Suprapubic skin (tissue), 4 donors: ENCODE results near the gene PTPRS. TPM values are rescaled to one million over a fixed set of nuclear protein-coding genes. Genes with fewer than 3 reads are reported as not detected.

Source experiments
- DNase-seq, 2 donors: peaks; one replicate each; pipeline ENCODE4 v3.0.0-alpha.2; 2019; ENCODE audit warnings: low spot score in 2 of 2
- H3K27ac ChIP-seq: fragments of 200-600 bp; sonication (generic); one replicate; pipeline ENCODE4 v1.5.1; 2019
- H3K27me3 ChIP-seq: fragments of 200-600 bp; sonication (generic); one replicate; pipeline ENCODE4 v1.5.1; 2019
- H3K36me3 ChIP-seq: fragments of 200-600 bp; sonication (generic); one replicate; pipeline ENCODE4 v1.5.1; 2019
- H3K4me1 ChIP-seq: fragments of 200-600 bp; sonication (generic); one replicate; pipeline ENCODE4 v1.5.1; 2019
- H3K4me3 ChIP-seq: fragments of 200-600 bp; sonication (generic); one replicate; pipeline ENCODE4 v1.5.1; 2019; ENCODE audit warnings: mild to moderate bottlenecking
- H3K9me3 ChIP-seq: fragments of 200-600 bp; sonication (generic); one replicate; pipeline ENCODE4 v1.5.1; 2019
- CTCF ChIP-seq, 2 donors: fragments of 200-600 bp in 1 of 2; fragments of 450-650 bp in 1 of 2; sonication (generic) in 1 of 2; IDR thresholded peaks; one replicate each; pipeline ENCODE4 v1.5.1; 2016 to 2019; ENCODE audit warnings: antibody characterized with exemption in 2 of 2, mild to moderate bottlenecking in 1 of 2, moderate library complexity in 1 of 2
- EP300 ChIP-seq: sonication (generic); formaldehyde crosslinking; IDR thresholded peaks from one replicate; pipeline ENCODE4 v1.6.1; 2017; ENCODE audit warnings: antibody characterized with exemption
- POLR2A ChIP-seq, 2 donors: fragments of 450-650 bp; IDR thresholded peaks; one replicate each; pipeline ENCODE4 v1.6.1; 2017; ENCODE audit warnings: antibody characterized with exemption in 2 of 2, mild to moderate bottlenecking in 2 of 2, moderate library complexity in 2 of 2
- POLR2AphosphoS5 ChIP-seq, 3 donors: sonication (generic); formaldehyde crosslinking; IDR thresholded peaks; one replicate each; pipeline ENCODE4 v1.6.1; 2017; ENCODE audit warnings: antibody characterized with exemption in 3 of 3
- WGBS: methylation state at CpG from one replicate; pipeline ENCODE4 v1.1.5; 2018; 5-methylcytosine and 5-hydroxymethylcytosine counted together
- total RNA-seq, 4 donors: library from RNA; depleted of rRNA; stranded (reverse); fragments of >200 nt; gene quantifications; one replicate each; pipeline ENCODE4 v1.1.0, GENCODE V29; 2016

PTPRS gene
- total RNA-seq, 4 donors from 2014 or later = 116 to 182 (median 159) TPM

DNA sequence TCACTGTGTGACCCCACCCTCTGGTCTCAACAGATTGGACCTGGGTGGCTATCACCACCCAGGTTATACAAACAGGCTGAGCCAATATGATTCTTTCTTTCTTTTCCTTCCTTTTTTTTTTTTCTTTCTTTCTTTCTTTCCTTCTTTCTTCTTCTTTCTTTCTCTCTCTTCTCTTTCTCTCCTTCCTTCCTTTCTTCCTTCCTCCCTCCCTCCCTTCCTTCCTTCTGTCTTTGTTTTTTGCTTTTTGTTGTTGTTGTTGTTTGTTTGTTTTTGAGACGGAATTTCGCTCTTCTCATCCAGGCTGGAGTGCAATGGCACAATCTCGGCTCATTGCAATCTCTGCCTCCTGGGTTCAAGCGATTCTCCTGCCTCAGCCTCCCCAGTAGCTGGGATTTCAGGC is 17.0 kb upstream of the PTPRS start:
- no peak for DNase-seq
- Histone ChIP-seq H3K9me3 (no peaks in the 10 kb centered on the region), H3K4me1 (no peaks in the 10 kb centered on the region), H3K4me3 (no peak overlapping the region), H3K27ac (no peak overlapping the region), H3K27me3 (peaks cover 44% of the 10 kb centered on the region), H3K36me3 (no peaks in the 10 kb centered on the region)
- TF ChIP-seq POLR2A (IDR thresholded peaks at IDR 0.05) = no peak
- WGBS = 76% methylated on average over 4 of the region's 4 CpGs

DNA sequence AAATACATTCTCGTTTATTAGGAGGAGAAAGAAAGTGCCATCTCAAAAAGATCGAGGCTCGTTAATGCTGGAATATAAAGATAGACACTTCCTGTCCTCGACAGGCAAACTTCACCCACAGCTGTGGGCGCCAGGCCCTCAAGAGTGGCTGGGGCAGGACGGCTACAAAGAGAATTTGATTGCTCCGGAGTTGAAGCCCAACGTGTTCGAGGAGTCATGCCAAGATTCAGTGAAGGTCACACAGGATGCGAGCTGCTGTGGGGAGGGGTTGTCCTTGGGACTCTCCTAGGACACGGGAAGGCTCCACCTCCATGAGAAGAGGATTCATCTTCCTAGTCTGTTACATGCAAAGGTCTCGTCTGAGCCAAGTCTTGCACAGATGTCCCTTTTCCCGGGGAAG is 16.3 kb upstream of the PTPRS start:
- Histone ChIP-seq H3K36me3 (no peaks in the 10 kb centered on the region), H3K27me3 (peaks cover 46% of the 10 kb centered on the region), H3K27ac (no peak overlapping the region), H3K9me3 (no peaks in the 10 kb centered on the region), H3K4me1 (no peaks in the 10 kb centered on the region), H3K4me3 (no peak overlapping the region)
- no peak for DNase-seq
- no peak for TF ChIP-seq CTCF (IDR thresholded peaks at IDR 0.05)
- TF ChIP-seq EP300 = no peak
- no peak for TF ChIP-seq POLR2AphosphoS5 (IDR thresholded peaks at IDR 0.05)
- TF ChIP-seq POLR2A (IDR thresholded peaks at IDR 0.05) = no peak
- 29% methylated on average over 13 of the region's 13 CpGs for WGBS

- WGBS = 61% methylated on average over 5 of the region's 5 CpGs
- peaks cover 47% of the 10 kb centered on the region for H3K27me3 ChIP-seq
- TF ChIP-seq EP300 (no peak), POLR2AphosphoS5 (IDR thresholded peaks at IDR 0.05) (no peak), CTCF (IDR thresholded peaks at IDR 0.05) (no peak), POLR2A (IDR thresholded peaks at IDR 0.05) (no peak)
- H3K4me3 ChIP-seq = no peak overlapping the region
- no peaks in the 10 kb centered on the region for H3K4me1 ChIP-seq
- DNase-seq = no peak
- H3K9me3 ChIP-seq = no peaks in the 10 kb centered on the region
- no peaks in the 10 kb centered on the region for H3K36me3 ChIP-seq
- H3K27ac ChIP-seq = no peak overlapping the region
Measured at GRCh38 chr19:5356428-5356827, 15.8 kb upstream of the PTPRS start.

DNA sequence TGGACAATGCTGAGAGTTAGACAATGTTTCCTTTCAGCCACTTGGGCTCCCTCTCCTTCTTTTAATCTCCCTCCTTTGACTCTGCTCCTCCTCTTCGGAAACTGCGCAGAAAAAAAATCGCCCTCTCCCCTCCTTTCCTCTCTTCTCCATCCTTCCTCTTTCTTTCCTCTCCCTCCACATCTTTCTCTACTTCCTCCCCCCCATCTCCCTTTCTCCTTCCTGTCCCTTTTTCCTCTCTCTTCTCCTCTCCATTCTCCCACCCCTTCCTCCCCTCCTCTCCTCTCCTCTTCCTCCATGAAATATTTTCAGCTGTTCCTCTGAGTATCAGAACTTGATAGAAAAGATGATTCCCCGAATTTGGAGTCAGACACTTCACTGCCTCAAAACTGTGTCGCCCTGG is 15.1 kb upstream of the PTPRS start:
- peaks cover 45% of the 10 kb centered on the region for H3K27me3 ChIP-seq

DNA sequence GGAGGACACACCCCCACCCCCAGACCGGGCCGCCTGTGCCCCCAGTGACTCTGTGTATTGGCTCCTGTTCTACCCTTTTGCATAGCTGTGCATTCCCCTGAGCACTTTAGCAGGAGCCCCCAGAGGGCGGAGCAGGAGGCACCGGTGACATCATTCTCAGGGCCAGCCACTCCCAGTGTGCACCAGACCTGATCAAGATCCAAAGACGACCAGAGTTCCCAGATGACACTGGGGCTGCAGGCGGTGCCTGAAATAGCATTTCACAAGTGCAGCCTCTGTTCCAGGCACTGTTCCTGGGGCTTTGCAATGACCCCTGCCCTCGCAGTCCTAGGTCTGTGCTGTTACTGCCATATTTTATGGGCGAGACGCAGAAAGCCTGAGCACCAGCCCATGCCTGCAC is 14.5 kb upstream of the PTPRS start:
- Histone ChIP-seq H3K4me1 (no peaks in the 10 kb centered on the region), H3K4me3 (no peak overlapping the region), H3K27ac (no peak overlapping the region), H3K9me3 (no peaks in the 10 kb centered on the region), H3K36me3 (no peaks in the 10 kb centered on the region), H3K27me3 (peaks cover 39% of the 10 kb centered on the region)
- no peak for DNase-seq
- TF ChIP-seq EP300 = no peak
- TF ChIP-seq POLR2A (IDR thresholded peaks at IDR 0.05) = no peak
- no peak for TF ChIP-seq CTCF (IDR thresholded peaks at IDR 0.05)
- no peak for TF ChIP-seq POLR2AphosphoS5 (IDR thresholded peaks at IDR 0.05)
- 35% methylated on average over 3 of the region's 9 CpGs for WGBS

More for the DNA sequence above, 15.1 kb upstream of the PTPRS start:
- 70% methylated on average over 5 of the region's 5 CpGs for WGBS
- TF ChIP-seq POLR2A (IDR thresholded peaks at IDR 0.05) = no peak
- no peak for TF ChIP-seq CTCF (IDR thresholded peaks at IDR 0.05)
- no peak for TF ChIP-seq POLR2AphosphoS5 (IDR thresholded peaks at IDR 0.05)
- no peak for TF ChIP-seq EP300
- Histone ChIP-seq H3K9me3 (no peaks in the 10 kb centered on the region), H3K4me3 (no peak overlapping the region), H3K27ac (no peak overlapping the region), H3K36me3 (no peaks in the 10 kb centered on the region), H3K4me1 (no peaks in the 10 kb centered on the region)
- DNase-seq = no peak

GRCh38 chr19:5354403-5354802 is 13.8 kb upstream of the PTPRS start:
- Histone ChIP-seq H3K27me3 (peaks cover 32% of the 10 kb centered on the region), H3K4me1 (no peaks in the 10 kb centered on the region), H3K27ac (no peak overlapping the region), H3K36me3 (no peaks in the 10 kb centered on the region), H3K9me3 (no peaks in the 10 kb centered on the region), H3K4me3 (no peak overlapping the region)
- DNase-seq = no peak
- no peak for TF ChIP-seq POLR2AphosphoS5 (IDR thresholded peaks at IDR 0.05)
- no peak for TF ChIP-seq POLR2A (IDR thresholded peaks at IDR 0.05)
- WGBS = 85% methylated on average over 4 of the region's 4 CpGs
